SK-N-MC (cell line): Measurements from ENCODE around the gene ZCRB1.

Source experiments
- EZH2 ChIP-seq: fragments of 200-600 bp; sonication (generic); IDR thresholded peaks from one replicate; pipeline ENCODE4 v1.6.1; 2017; ENCODE audit warnings: antibody characterized with exemption
- FOXP2 ChIP-seq: optimal IDR thresholded peaks from 2 replicates; pipeline ENCODE3; 2011; ENCODE audit warnings: mild to moderate bottlenecking, moderate library complexity; ENCODE audit not compliant: insufficient read depth; ENCODE audit errors: extremely low read length, control extremely low read depth
- POLR2AphosphoS5 ChIP-seq: IDR thresholded peaks from 2 replicates; pipeline ENCODE4 v1.6.1; 2012; ENCODE audit warnings: mild to moderate bottlenecking, low read depth, low read length, borderline replicate concordance

DNA sequence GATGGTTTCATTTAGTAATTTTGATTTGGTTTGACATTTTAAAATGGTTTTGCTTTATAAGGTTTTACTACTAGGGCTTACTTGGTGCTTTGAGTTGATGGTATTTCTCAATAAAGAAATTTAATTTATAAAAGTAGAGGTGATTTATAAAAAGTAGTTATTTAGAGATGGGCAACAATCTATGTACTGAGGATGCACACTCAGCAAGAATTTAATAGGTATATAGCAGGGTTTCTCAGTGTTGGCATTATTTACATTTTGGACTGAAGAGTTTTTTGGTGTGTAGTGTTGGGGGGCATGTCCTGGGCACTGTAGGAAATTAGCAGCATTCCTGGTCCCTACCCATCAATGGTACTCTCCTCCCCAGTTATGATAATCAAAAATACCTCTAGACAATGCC lies 47.8 kb upstream of the ZCRB1 start:
- TF ChIP-seq POLR2AphosphoS5 (no peak), EZH2 (no peak), FOXP2 (no peak)
